ENCODE data around the gene GRP. TPM values are rescaled to one million over a fixed set of nuclear protein-coding genes. Genes with fewer than 3 reads are reported as not detected.

The GRP gene
- total RNA-seq, 1 experiment from 2014 or later: not detected

Other genes with a start within 250 kb of the GRP start
- 53.0 and 53.1 TPM in 2 replicates for gene SEC11C, start 80.3 kb upstream of the GRP start, total RNA-seq (2014; rRNA removed; shearing (Covaris generic))
- not detected in 2 replicates for gene RAX, start 53.3 kb downstream of the GRP start, total RNA-seq (2014; rRNA removed; shearing (Covaris generic))
- gene CPLX4, start 98.5 kb downstream of the GRP start, total RNA-seq (2014; rRNA removed; shearing (Covaris generic)): not detected in 2 replicates
- 229 and 276 TPM in 2 replicates for gene LMAN1, start 139.1 kb downstream of the GRP start, total RNA-seq (2014; rRNA removed; shearing (Covaris generic))